Mesenteric fat pad (tissue), 1 donor: ENCODE data around the gene ZNF717. TPM values are rescaled to one million over a fixed set of nuclear protein-coding genes. Genes with fewer than 3 reads are reported as not detected.
"Not testable (repeated sequence)": the region's sequence is repeated elsewhere in the genome, so short reads cannot be mapped to it uniquely, and the experiment has no call there.

ENCODE experiments used
- DNase-seq: peaks from one replicate; pipeline ENCODE4 v3.0.0-alpha.2; 2020; ENCODE audit warnings: low spot score
- long read RNA-seq: library from polyadenylated mRNA; unstranded; transcript quantifications from one replicate; pipeline ENCODE4 v2.0.0, GENCODE V29; 2020
- microRNA-seq: library from miRNA; unstranded; fragments of <30 nt; microRNA quantifications from one replicate; pipeline ENCODE4 v1.2.0, GENCODE V29; 2020; ENCODE audit warnings: borderline number of aligned reads
- total RNA-seq: library from RNA; stranded (reverse); fragmentation: NEBNext Ultra II Directional; extraction: Animal tissue kit (Norgen Biotek cat#: 25700); gene quantifications from one replicate; pipeline ENCODE4 v1.2.1, GENCODE V29; 2021
- donor health status: DM: yes; HTN: yes; CAD: no.

ZNF717 gene
- 8.4 TPM for total RNA-seq
- long read RNA-seq, partial matches to known transcripts, result 3 of 8 reads
- long read RNA-seq, other reads (novel, unspliced or antisense), result 4 of 8 reads

GRCh38 chr3:75785081-75785755, at the start of gene ZNF717:
Gene ZNF717, minus strand, starts transcription at chr3:75785549. Its CDS starts 2,187 bp downstream, at chr3:75783362.
- DNase-seq, result peak; percentile 97

DNA sequence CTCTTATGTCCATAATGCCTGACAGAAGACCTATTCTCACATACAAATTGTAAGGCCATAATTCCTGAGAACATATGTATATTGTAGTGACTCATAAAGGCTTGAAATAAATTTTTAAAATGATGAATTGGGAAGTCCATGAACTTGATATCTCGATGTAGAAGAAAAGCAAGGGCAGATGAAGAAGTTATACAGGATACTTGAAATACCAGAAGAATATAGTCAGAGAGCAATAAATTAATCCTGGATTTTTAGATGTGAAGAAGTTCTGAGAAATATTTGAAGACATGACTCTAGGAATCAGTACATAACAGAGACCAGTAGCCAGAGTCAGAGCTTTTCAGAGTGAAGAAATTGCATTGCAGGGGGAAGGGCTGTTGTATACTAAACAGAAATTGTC, 45.7 kb upstream of the ZNF717 start:
- not testable (repeated sequence) for DNase-seq

DNA sequence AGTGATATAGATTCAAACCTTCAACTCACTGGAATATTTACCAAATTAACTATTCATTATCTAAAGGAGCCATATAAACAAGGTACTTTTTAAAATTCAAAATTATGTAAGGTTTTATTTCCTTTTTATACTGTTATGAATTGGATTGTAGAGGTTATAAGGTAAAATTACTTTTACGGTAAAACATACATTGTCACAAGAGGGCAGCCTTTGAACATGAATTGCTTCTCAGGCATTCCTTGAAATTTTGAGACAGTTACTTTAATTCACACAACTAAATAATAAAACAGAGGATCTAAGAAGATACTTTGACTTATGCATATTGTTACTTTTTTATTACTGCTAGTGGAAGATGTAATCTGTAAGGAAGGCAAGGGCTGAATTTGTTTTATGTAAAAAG, 32.7 kb upstream of the ZNF717 start:
- not testable (repeated sequence) for DNase-seq

GRCh38 chr3:75816287-75817180, 31.2 kb upstream of the ZNF717 start:
- not testable (repeated sequence) for DNase-seq

DNA sequence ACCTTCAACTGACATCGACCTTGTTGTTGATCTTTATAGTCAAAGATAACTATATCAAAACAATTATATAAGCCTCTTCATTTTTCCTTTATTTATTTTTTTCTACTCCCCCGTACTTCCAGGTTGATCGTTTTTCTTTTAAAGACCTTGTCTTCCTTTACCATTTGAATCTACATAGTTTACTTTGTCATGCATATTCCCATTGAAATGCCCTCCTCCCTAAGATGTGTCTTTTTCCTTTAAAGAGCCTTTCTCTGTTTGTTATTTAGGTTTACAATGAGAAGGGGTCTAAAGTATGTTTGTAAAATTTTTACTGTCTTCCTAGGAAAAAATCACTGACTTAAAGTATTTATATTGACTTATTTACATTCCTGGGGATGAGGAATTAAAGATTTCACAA, 29.4 kb upstream of the ZNF717 start:
- DNase-seq, result no peak

- no peak for DNase-seq
Observed at GRCh38 chr3:75782506-75782905, 2.8 kb downstream of the ZNF717 start.

- DNase-seq, result no peak
Observed at GRCh38 chr3:75781079-75781745, 4.1 kb downstream of the ZNF717 start.

DNA sequence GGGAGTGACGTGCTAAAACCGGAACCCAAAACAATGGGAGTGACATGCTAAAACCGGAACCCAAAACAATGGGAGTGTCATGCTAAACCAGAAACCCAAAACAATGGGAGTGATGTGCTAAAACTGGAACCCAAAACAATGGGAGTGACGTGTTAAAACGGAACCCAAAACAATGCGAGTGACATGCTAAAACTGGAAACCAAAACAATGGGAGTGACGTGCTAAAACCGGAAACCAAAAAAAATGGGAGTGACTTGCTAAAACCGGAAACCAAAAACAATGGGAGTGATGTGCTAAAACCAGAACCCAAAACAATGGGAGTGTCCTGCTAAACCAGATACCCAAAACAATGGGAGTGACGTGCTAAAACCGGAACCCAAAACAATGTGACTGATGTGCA, 7.6 kb downstream of the ZNF717 start:
- not testable (repeated sequence) for DNase-seq

DNA sequence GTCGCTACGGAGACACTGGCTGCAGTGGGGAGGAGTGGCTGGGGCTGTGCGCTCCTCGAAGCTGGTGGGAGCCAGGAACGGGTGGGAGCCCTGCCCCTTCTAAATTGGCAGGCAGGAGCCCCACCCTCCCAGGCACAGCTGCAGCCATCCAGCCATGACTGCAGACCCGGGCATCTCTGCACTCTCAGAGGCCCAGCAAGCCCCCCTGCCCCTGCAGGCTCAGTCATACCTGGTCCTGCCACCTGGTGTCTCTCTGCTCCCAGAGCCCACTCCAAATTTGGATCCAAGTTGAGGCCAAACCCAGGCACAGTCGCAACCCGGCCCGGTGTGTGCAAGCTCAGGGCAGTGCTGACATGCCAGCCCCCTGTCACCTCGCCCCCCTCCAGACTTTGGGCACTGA, 13.7 kb downstream of the ZNF717 start:
- not testable (repeated sequence) for DNase-seq

GRCh38 chr3:75768303-75769017, 16.9 kb downstream of the ZNF717 start:
- DNase-seq, result no peak

DNA sequence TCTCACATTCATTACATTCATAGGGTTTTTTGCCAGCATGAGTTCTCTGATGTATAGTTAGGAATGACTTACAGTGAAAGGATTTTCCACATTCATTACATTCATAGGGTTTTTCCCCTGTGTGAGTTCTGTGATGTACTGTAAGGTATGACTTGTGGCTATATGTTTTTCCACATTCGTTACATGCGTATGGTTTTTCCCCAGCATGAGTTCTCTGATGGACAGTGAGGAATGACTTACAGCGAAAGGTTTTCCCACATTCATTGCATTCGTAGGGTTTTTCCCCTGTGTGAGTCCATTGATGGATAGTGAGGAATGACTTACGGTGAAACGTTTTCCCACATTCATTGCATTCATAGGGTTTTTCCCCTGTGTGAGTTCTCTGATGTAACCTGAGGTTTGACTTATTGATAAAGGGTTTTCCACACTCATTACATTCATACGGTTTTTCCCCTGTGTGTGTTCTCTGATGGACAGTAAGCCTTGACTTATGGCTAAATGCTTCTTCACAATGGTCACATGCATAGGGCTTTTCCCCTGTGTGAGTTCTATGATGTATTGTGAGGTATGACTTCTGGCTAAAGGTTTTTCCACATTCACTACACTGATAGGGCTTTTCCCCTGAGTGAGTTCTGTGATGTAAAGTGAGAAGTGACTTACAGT, 47.4 kb downstream of the ZNF717 start:
- DNase-seq, result no peak

GRCh38 chr3:75727985-75728384, 57.4 kb downstream of the ZNF717 start:
- no peak for DNase-seq

DNA sequence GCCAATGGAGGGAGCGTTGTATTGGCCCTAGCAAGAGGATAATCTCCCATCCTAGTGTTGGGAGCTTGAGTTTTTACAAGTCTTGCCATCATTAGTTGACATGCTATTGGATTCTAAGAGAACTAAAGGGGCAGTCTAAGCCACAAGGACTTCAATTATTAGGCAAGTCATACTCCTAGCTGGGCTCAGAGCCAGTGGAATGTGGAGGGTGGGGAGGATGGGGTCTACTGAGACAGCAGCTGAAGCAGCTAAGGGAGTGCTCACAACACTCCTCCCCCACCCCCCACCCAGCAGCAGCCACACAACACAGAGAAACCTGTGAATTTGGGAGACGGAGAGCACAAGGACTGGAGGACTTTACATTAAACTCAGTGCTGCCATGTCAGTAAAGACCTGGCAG, 93.3 kb downstream of the ZNF717 start:
- DNase-seq, result no peak

DNA sequence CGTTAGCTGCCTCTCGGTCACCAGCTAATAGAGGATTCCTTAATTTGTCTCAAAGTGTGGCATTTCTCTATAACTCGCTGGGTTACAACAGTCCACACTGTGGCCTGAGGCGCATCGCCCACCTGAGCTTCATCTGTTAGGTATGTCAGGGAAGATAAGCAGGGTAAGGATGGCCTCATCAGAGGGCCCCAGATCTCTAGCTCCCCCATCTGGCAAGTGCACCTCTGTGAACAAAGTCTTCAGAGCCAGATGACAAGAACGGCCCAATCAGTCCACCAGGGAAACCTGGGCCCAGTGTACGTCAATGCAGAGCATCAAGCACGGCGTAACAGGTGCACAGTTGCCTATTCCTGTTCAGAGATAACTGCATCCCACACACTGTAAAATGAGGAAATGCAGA, 98.0 kb downstream of the ZNF717 start:
- DNase-seq, result no peak

Small RNA genes lying within 50 kb of the gene (microRNA-seq; reads per million reads assigned to microRNA genes)
- gene MIR4273, result not detected

Other genes with a start within 250 kb of the ZNF717 start
- gene FRG2C, start 121.2 kb downstream of the ZNF717 start, total RNA-seq, result not detected